Measurements from ENCODE around the gene SSTR1. TPM values are rescaled to one million over a fixed set of nuclear protein-coding genes. Genes with fewer than 3 reads are reported as not detected.
"Not testable (repeated sequence)": the region's sequence is repeated elsewhere in the genome, so short reads cannot be mapped to it uniquely, and the experiment has no call there.

SSTR1 gene, protein sequence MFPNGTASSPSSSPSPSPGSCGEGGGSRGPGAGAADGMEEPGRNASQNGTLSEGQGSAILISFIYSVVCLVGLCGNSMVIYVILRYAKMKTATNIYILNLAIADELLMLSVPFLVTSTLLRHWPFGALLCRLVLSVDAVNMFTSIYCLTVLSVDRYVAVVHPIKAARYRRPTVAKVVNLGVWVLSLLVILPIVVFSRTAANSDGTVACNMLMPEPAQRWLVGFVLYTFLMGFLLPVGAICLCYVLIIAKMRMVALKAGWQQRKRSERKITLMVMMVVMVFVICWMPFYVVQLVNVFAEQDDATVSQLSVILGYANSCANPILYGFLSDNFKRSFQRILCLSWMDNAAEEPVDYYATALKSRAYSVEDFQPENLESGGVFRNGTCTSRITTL
- under 0.01 TPM in 1 of 2 replicates, not detected in the other for total RNA-seq

- peak in 1 of 2 donors; percentile 10 for DNase-seq (ENCODE audit: low read depth in 2 of 2)
Observed at GRCh38 chr14:38207736-38208617, at the start of gene SSTR1. Gene SSTR1 (plus strand): TSS chr14:38207904. CDS start chr14:38209390, 1,486 bp downstream.

DNA sequence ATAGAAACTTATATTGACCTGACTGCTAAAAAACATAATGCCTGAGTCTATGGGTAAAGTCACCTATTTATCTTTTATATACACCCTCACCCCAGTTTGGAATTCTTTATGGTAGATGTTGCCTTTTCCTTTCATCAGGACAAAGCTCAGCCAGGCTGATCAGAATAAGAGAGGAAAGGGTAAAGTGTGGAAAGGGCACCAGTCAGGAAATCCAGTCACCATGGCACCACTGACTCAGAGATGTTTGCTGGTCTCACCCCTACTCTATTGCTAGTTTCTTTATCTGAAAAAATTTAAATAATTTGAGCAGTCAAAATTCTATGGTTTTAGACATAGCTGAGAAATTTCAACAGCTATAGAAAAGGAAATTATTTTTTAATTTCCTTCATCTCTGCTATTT lies 49.2 kb upstream of the SSTR1 start:
- DNase-seq (ENCODE audit: low read depth in 2 of 2): peak in 1 of 2 donors; percentile 47

- DNase-seq (ENCODE audit: low read depth in 2 of 2): no peak
Observed at GRCh38 chr14:38168416-38168815, 39.3 kb upstream of the SSTR1 start.

DNA sequence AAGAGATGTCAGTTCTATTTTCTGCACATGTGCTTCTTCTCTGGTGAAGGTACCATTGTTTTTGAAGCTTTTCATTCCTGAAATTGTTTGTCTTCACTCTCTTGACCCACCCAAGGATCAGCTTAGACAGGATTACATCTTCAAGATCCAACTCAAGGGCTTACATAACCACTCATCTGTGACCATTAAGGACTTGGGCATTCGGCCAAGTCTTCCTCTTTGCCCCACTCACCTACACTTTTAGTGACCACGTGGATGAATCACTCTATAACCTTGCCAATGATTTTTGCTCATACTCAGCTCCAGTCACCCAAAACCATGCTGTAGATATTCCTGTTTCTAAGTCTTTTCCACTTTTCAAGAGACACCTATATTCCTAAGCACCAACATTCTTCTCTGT lies 36.5 kb upstream of the SSTR1 start:
- no peak for DNase-seq (ENCODE audit: low read depth in 2 of 2)

GRCh38 chr14:38174711-38175110 lies 33.0 kb upstream of the SSTR1 start:
- DNase-seq (ENCODE audit: low read depth in 2 of 2): no peak

- no peak for DNase-seq (ENCODE audit: low read depth in 2 of 2)
Observed at GRCh38 chr14:38175658-38176057, 32.0 kb upstream of the SSTR1 start.

DNA sequence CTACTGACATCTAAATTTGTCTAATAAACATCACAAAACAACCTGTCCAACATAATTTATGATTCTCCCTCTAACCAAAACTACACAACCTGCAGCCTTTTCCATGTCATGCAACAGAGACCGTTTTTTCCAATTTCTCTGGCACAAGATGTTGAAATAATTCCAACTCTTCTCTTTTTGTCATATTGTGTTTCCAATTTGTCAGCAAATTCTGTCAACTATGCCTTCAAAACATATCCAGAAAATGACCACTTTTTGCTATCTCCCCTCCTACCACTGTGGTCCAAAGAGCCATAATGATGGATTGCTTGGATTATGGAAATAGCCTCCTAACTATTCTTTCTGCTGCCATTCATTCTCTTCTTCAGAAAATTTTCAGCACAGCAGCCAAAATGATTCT lies 31.3 kb upstream of the SSTR1 start:
- no peak for DNase-seq (ENCODE audit: low read depth in 2 of 2)

DNA sequence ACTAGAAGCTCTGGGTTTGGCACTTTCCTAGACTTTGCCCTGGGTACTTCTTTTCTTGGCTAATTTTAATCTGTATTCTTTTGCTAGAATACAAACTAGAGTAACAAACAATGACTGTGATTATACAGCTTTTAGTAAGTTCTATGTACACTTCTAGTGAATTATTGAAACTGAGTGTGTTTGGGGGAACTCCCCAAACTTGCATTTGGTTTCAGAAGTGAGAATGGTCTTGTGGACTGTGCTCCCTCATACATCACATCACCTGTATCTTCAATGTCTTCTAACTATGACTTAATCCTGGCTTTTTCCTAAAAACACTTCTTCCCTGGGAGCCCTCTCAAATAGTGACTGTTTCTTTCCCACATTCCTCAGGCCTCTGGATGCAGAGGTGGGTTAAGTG lies 23.6 kb upstream of the SSTR1 start:
- DNase-seq (ENCODE audit: low read depth in 2 of 2): no peak

DNA sequence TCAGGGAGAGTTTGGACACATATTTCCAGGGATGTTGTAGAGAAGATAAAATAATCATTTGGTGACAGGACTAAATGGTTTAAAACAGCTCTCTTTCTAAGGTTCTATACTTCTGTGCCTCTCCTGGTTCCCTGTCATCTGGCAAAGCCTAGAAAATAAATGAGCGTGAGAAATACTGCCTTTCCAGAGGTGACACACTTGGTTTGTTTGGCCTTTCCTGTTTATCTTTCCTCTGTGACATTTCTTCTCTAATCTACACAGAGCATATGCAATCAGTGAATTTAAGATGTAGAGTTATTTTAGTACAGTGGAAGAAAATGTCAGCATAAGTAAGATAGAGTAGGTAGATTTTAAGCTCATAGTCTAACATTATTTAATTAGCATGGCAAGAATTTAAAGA lies 22.0 kb upstream of the SSTR1 start:
- no peak for DNase-seq (ENCODE audit: low read depth in 2 of 2)

DNA sequence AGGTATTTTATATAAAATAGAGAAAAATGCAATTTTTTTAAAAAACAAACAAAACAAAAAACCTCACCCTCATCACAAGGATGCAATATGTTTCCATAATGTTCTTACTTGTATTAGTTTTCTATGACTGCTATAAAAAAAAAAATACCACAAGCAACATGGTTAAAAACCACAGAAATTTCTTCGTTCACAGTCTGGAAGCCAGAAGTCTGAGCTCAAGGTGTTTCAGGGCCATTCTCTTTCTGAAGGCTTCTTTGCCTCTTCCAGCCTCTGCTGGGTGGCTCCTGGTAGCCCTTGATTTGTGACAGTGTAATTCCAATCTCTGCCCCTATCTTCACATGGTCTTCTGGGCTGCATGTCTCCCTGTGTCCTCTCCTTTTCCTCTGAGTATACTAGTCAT lies 21.5 kb upstream of the SSTR1 start:
- DNase-seq (ENCODE audit: low read depth in 2 of 2): no peak

DNA sequence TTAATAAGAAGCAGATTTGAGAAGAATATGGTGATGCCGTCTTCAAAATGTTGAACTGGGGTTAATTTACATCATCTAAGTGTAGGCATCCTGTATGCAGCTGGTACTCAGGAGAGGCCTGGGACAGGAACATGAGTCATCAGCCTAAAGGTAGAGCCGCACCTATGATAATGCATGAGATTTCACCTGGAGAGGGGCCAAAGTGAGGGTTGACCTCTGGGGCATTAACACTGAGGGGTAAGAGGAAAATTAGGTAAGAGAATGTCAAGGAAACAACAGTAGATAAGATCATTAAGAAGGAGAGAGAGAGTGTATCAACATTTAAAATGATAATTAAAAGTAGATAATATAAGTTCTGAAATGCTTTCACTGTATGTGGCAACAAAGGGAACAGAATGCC lies 20.2 kb upstream of the SSTR1 start:
- DNase-seq (ENCODE audit: low read depth in 2 of 2): no peak

- no peak for DNase-seq (ENCODE audit: low read depth in 2 of 2)
Observed at GRCh38 chr14:38189930-38190726, 17.6 kb upstream of the SSTR1 start.

DNA sequence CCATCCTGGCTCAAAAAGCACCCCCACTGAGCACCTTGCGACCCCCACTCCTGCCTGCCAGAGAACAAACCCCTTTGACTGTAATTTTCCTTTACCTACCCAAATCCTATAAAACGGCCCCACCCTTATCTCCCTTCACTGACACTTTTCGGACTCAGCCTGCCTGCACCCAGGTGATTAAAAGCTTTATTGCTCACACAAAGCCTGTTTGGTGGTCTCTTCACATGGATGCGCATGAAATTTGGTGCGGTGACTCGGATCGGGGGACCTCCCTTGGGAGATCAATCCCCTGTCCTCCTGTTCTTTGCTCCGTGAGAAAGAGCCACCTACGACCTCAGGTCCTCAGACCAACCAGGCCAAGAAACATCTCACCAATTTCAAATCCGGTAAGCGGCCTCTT lies 16.9 kb upstream of the SSTR1 start:
- DNase-seq (ENCODE audit: low read depth in 2 of 2): not testable (repeated sequence)

- DNase-seq (ENCODE audit: low read depth in 2 of 2): not testable (repeated sequence)
Observed at GRCh38 chr14:38191491-38191890, 16.2 kb upstream of the SSTR1 start.

DNA sequence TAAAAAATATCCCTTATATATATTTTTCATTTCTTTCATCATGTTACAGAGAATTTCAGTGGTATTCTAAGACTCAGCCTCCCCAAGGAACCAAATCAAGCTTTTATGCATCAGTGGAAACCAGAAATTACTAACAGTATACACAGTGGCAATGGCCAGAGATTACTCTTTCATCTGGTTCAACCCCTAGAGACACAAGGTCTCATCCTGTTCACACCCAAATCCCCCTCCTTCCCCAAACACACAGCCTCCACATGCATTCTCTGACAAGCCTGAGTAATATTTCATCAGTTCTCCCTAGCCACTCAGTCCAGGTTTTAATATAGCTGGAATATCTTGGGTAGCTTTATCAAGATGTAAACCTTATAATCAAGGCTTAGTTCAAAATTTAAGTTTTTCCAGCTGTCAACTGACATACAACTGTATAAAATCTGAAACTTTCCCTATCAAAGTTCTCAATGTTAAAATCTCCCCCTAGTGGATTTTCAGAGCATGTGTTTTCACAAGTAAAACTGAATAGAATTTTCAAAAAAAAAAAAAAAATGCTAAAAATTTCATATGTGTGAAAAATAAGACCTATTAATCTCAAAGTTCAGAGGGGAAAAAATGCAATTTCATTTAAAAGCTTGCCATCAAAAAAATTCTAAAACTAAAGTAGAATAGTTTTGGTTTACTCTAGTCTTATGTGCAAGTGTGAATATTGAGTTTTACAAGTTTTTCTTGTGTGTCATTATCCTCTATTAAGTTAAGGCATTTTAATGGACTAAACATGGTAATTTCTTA lies 10.5 kb upstream of the SSTR1 start:
- peak in 1 of 2 donors; percentile 7 for DNase-seq (ENCODE audit: low read depth in 2 of 2)

GRCh38 chr14:38197784-38198335 lies 9.8 kb upstream of the SSTR1 start:
- DNase-seq (ENCODE audit: low read depth in 2 of 2): no peak

GRCh38 chr14:38198425-38198824 lies 9.3 kb upstream of the SSTR1 start:
- DNase-seq (ENCODE audit: low read depth in 2 of 2): no peak

DNA sequence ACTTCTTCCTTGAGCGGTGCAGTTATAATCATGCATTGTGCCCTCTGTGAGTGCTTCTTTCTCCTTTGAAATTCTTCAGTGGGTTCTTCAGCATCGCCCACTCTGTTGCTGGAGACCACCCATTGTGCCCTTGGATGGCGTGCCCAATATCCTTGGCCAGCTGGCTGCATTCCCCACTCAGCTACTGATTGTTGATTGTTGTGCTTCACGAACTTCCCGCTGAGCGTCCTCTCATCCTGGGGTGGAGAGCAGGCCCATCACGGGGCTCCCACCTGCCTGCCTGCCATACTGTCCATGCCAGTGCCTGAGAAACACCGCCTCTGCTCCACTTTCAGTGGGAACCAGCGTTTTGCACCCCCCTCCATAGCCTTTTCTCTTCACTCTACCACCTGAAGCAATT lies 8.6 kb upstream of the SSTR1 start:
- DNase-seq (ENCODE audit: low read depth in 2 of 2): no peak

GRCh38 chr14:38199739-38200138 lies 8.0 kb upstream of the SSTR1 start:
- DNase-seq (ENCODE audit: low read depth in 2 of 2): no peak

DNA sequence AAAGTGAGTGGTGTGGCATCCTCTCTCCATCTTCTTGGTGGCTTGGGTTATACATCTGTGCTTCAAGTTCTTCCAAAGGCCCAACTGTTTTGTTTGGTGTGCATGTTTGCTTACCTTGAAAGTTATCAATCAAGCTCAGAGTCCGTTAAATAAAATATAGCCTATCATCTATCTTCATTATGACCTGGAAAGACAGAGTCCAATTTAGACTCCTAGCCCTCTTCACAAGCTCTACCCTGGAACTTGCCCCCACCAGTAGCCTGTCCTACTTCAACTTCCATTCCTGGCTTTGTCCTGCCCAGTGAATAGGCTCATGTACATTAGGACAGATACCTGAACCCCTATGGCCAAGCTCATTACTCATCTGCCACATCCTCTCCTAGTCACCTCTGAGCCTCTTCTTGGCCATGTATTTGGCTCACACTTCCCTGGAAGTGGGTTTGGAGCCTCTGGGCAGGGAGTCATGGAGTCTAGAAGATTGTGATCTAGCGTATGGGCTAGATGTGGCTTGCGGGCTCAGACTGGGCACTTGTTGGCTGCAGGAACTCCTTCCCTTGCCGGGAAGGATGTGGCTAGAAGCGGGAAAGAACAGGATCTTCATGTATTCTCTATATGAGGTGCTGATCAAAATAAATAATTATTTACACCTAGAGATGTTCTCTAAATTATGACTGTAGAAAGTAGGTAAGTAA lies 6.4 kb upstream of the SSTR1 start:
- no peak for DNase-seq (ENCODE audit: low read depth in 2 of 2)

All from dermis microvascular lymphatic vessel endothelial cell (primary cell).